HCT116 (cell line): ENCODE measurements around the gene CDH2. TPM values are rescaled to one million over a fixed set of nuclear protein-coding genes. Genes with fewer than 3 reads are reported as not detected.

Experiments used
- ATAC-seq: fragments of 200-7000 bp; cut with Tn5 transposase; 2 replicates; pipeline ENCODE4 v1.9.1; 2020; ENCODE audit warnings: mild to moderate bottlenecking, moderate library complexity
- BruUV-seq: library from RNA; stranded (reverse); fragments of 400-500 nt; replicated peaks from 2 replicates; lab custom pipeline; 2021; lab: Mats Ljungman, UMichigan
- CTCF ChIA-PET: fragments of 300-600 bp; sonication (Branson Sonifier 250); formaldehyde crosslinking; loops from one replicate; lab custom pipeline; 2021; ENCODE audit warnings: antibody characterized with exemption; lab: Charles Lee
- POLR2A ChIA-PET: fragments of 300-600, 350-600 bp; sonication (Branson Sonifier 250); formaldehyde crosslinking; loops from one replicate; lab custom pipeline; 2021; ENCODE audit warnings: antibody characterized with exemption; lab: Charles Lee
- RAD21 ChIA-PET, 2 experiments: fragments of 300-600 bp; sonication (Branson Sonifier 250); formaldehyde crosslinking; loops; one replicate each; lab custom pipeline; 2023; ENCODE audit warnings: low total read pairs in 2 of 2; ENCODE audit not compliant: uncharacterized antibody in 2 of 2, unreplicated experiment in 2 of 2, low non-redundant PET in 1 of 2; lab: Charles Lee
- DNase-seq: peaks from one replicate; pipeline ENCODE4 v3.0.0-alpha.2; 2010; ENCODE audit warnings: low read depth, low spot score
- H2AFZ ChIP-seq: fragments of 200-600 bp; shearing (Covaris generic), sonication (generic); 2 replicates; pipeline ENCODE4 v1.6.1; 2017; ENCODE audit warnings: low read depth, mixed run types, mixed read lengths, antibody characterized with exemption, low read length; ENCODE audit not compliant: poor library complexity, severe bottlenecking
- H3K27ac ChIP-seq: 2 replicates; pipeline ENCODE4 v1.5.1; 2012; ENCODE audit warnings: low read depth, low read length
- H3K27me3 ChIP-seq: fragments of 200-600 bp; sonication (generic); 2 replicates; pipeline ENCODE4 v1.6.1; 2016; ENCODE audit warnings: mixed run types, low read length, mixed read lengths; ENCODE audit not compliant: insufficient read depth
- H3K36me3 ChIP-seq, 2 experiments: fragments of 200-500 bp in 1 of 2; fragments of 200-600 bp in 1 of 2; sonication (Bioruptor generic) in 1 of 2; sonication (generic) in 1 of 2; 2 replicates each; pipeline versions ENCODE4 v1.5.1 to v1.6.1; 2014 to 2016; ENCODE audit warnings: low read length in 2 of 2, inconsistent platforms in 1 of 2, mixed read lengths in 1 of 2, mixed run types in 1 of 2; ENCODE audit not compliant: insufficient read depth in 2 of 2, control insufficient read depth in 1 of 2
- H3K4me1 ChIP-seq, 2 experiments: fragments of 200-600 bp in 1 of 2; sonication (generic) in 1 of 2; 2 replicates each; pipeline versions ENCODE4 v1.5.1 to v1.6.1; 2012 to 2017; ENCODE audit warnings: low read length in 2 of 2, inconsistent platforms in 1 of 2, mild to moderate bottlenecking in 1 of 2, mixed read lengths in 1 of 2, mixed run types in 1 of 2, moderate library complexity in 1 of 2; ENCODE audit not compliant: insufficient read depth in 2 of 2, control insufficient read depth in 1 of 2
- H3K4me2 ChIP-seq: fragments of 200-600 bp; sonication (generic); 2 replicates; pipeline ENCODE4 v1.6.1; 2017; ENCODE audit warnings: mixed run types, low read length, mixed read lengths
- H3K4me3 ChIP-seq, 2 experiments: fragments of 200-600 bp in 1 of 2; sonication (generic) in 1 of 2; replicated peaks in 1 of 2; 2 replicates each; pipeline ENCODE4 v1.5.1; 2011 to 2016; ENCODE audit warnings: low read length in 2 of 2, control low read depth in 1 of 2, low read depth in 1 of 2, mild to moderate bottlenecking in 1 of 2, mixed read lengths in 1 of 2, mixed run types in 1 of 2
- H3K79me2 ChIP-seq: fragments of 200-600 bp; sonication (generic); 2 replicates; pipeline ENCODE4 v1.6.1; 2017; ENCODE audit warnings: mild to moderate bottlenecking, mixed run types, low read length, moderate library complexity, mixed read lengths; ENCODE audit not compliant: insufficient read depth
- H3K9ac ChIP-seq: fragments of 200-600 bp; sonication (generic); 2 replicates; pipeline ENCODE4 v1.6.1; 2016; ENCODE audit warnings: low read length, mixed read lengths
- H3K9me2 ChIP-seq: fragments of 200-600 bp; sonication (generic), shearing (Covaris generic); 2 replicates; pipeline ENCODE4 v1.6.1; 2017; ENCODE audit warnings: mixed run types, mild to moderate bottlenecking, moderate library complexity; ENCODE audit not compliant: insufficient read depth
- H3K9me3 ChIP-seq, 2 experiments: fragments of 200-500 bp in 1 of 2; fragments of 200-600 bp in 1 of 2; sonication (Bioruptor generic) in 1 of 2; sonication (generic) in 1 of 2; 2 replicates each; pipeline ENCODE4 v1.6.1; 2014 to 2017; ENCODE audit warnings: low read length in 2 of 2, mixed read lengths in 2 of 2, inconsistent platforms in 1 of 2, low read depth in 1 of 2, mild to moderate bottlenecking in 1 of 2, mixed run types in 1 of 2, moderate library complexity in 1 of 2; ENCODE audit not compliant: control insufficient read depth in 1 of 2, insufficient read depth in 1 of 2
- H4K20me1 ChIP-seq: fragments of 200-600 bp; sonication (generic), shearing (Covaris generic); 2 replicates; pipeline ENCODE4 v1.6.1; 2017; ENCODE audit warnings: mixed run types, mild to moderate bottlenecking, moderate library complexity; ENCODE audit not compliant: insufficient read depth
- EGR1 ChIP-seq: IDR thresholded peaks from 2 replicates; pipeline ENCODE4 v1.6.1; 2012; ENCODE audit warnings: low read depth
- EZH2 ChIP-seq: fragments of 200-600 bp; sonication (generic); IDR thresholded peaks from 2 replicates; pipeline ENCODE4 v1.6.1; 2017; ENCODE audit warnings: antibody characterized with exemption, mixed run types
- JUND ChIP-seq: IDR thresholded peaks from 2 replicates; pipeline ENCODE4 v1.6.1; 2012
- POLR2A ChIP-seq: IDR thresholded peaks from 2 replicates; pipeline ENCODE4 v1.7.0; 2011; ENCODE audit warnings: borderline replicate concordance; ENCODE audit not compliant: insufficient read depth, insufficient read length; ENCODE audit errors: extremely low read depth
- RAD21 ChIP-seq: IDR thresholded peaks from 2 replicates; pipeline ENCODE4 v1.6.1; 2012; ENCODE audit warnings: low read depth, mild to moderate bottlenecking
- SIN3A ChIP-seq: IDR thresholded peaks from 2 replicates; pipeline ENCODE4 v1.6.1; 2012; ENCODE audit warnings: low read depth
- SRF ChIP-seq: IDR thresholded peaks from 2 replicates; pipeline ENCODE4 v1.6.1; 2012; ENCODE audit warnings: low read depth
- TCF7L2 ChIP-seq: IDR thresholded peaks from 2 replicates; pipeline ENCODE4 v1.7.0; 2011; ENCODE audit warnings: borderline replicate concordance, inconsistent platforms; ENCODE audit not compliant: insufficient read depth, insufficient read length; ENCODE audit errors: extremely low read depth
- ZFX ChIP-seq: fragments of 450-650 bp; IDR thresholded peaks from 2 replicates; pipeline ENCODE4 v1.6.1; 2017
- intact Hi-C: fragments of 100-400 bp; cut with micrococcal nuclease; formaldehyde crosslinking; loops from 2 replicates; pipeline ENCODE4 v1.10.0; 2022
- total RNA-seq: library from RNA; stranded (reverse); gene quantifications from one replicate; pipeline ENCODE4 v1.2.1, GENCODE V29; 2021; ENCODE audit not compliant: unreplicated experiment

The CDH2 gene
- total RNA-seq, 1 experiment from 2014 or later, result 0.15 TPM

DNA sequence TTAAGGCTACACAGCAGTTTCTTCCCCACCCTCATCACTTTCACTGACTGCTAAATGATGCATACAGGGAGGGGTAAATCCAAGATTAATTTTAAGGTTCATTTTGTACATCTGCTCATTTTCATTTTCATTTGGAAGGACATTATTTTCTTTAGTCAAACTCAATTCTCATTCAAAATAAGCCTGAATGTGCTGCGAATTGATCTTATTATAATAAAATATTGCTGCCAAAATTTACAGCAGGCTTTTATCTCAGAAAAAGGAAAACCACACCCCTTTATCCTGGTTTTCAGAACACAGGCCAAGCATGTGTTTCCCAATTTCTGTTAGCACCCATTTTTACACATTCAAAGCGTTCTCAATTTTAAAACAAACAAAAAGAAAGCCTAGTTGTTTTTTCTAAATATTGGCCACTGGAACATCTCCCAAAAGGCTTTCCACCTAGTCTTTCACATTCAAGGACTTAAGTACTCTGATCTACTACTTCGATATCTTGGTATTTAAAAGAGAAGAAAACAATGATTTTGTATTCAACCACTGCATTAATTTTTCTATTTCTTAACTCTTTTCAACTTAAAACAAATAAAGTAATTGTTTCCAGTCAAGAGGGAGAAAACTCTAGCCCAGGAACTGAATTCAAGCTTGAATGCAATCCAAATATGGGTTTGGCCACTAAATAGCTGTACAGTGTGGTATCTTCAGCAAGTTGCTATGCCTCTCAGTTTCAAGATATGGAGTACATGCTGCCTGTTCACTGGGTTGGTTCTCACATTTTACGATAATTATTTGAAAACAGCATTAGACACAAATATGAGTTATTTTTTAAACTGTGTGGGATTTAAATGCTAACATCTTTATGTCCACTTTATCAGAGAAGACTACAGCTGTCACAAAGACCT lies 52.5 kb downstream of the CDH2 start:
- Histone ChIP-seq H3K9me2 (no peaks in the 10 kb centered on the region), H3K4me3 (no peak overlapping the region), H3K27me3 (no peaks in the 10 kb centered on the region), H3K27ac (no peak overlapping the region), H3K4me1 (no peaks in the 10 kb centered on the region), H3K79me2 (no peaks in the 10 kb centered on the region), H3K36me3 (no peaks in the 10 kb centered on the region), H3K9me3 (no peaks in the 10 kb centered on the region), H4K20me1 (no peaks in the 10 kb centered on the region), H3K4me2 (no peak overlapping the region), H3K9ac (no peak overlapping the region), H2AFZ (no peak overlapping the region)
- no TSS peak for BruUV-seq
- DNase-seq (no peak), ATAC-seq (no peak)
- POLR2A ChIA-PET, result no interaction called here
- TF ChIP-seq SRF (no peak), EZH2 (no peak), TCF7L2 (no peak), ZFX (no peak), EGR1 (no peak), SIN3A (no peak), JUND (no peak)
- RAD21 ChIA-PET, result no interaction called here
- CTCF ChIA-PET, result no interaction called here
- intact Hi-C loops, result no loop called here

GRCh38 chr18:28123401-28124030 lies 53.4 kb downstream of the CDH2 start:
- Histone ChIP-seq H3K9me2 (no peaks in the 10 kb centered on the region), H3K4me3 (no peak overlapping the region), H3K4me2 (no peak overlapping the region), H2AFZ (no peak overlapping the region)
- RAD21 ChIA-PET, result no interaction called here
- intact Hi-C loops, result no loop called here
- no peak for DNase-seq
- no TSS peak for BruUV-seq
- CTCF ChIA-PET, result no interaction called here
- TF ChIP-seq SRF, result no peak
- TF ChIP-seq ZFX, result no peak
- TF ChIP-seq EGR1, result no peak
- TF ChIP-seq RAD21, result no peak
- TF ChIP-seq POLR2A, result no peak
- TF ChIP-seq TCF7L2, result no peak
- no peak for TF ChIP-seq EZH2
- TF ChIP-seq, all 23 proteins: peak for 0
- Histone ChIP-seq H3K9me3 (no peaks in the 10 kb centered on the region), H3K4me1 (no peaks in the 10 kb centered on the region), H3K79me2 (no peaks in the 10 kb centered on the region), H4K20me1 (no peaks in the 10 kb centered on the region), H3K36me3 (no peaks in the 10 kb centered on the region), H3K27ac (no peak overlapping the region), H3K9ac (no peak overlapping the region), H3K27me3 (no peaks in the 10 kb centered on the region)
- no peak for ATAC-seq
- POLR2A ChIA-PET, result no interaction called here
